Brain microvascular endothelial cell (primary cell): Measurements from ENCODE around the gene CTNND2.

Source experiments
- DNase-seq: peaks from one replicate; pipeline ENCODE4 v3.0.0-alpha.2; 2020
- H3K27ac ChIP-seq: fragments of 250-450 bp; sonication (Bioruptor Pico); 2 replicates; pipeline ENCODE4 v1.5.1; 2020; ENCODE audit warnings: mild to moderate bottlenecking, moderate library complexity
- H3K27me3 ChIP-seq: fragments of 250-450 bp; sonication (Bioruptor Pico); replicated peaks from 2 replicates; pipeline ENCODE4 v1.5.1; 2020; ENCODE audit warnings: mild to moderate bottlenecking
- H3K36me3 ChIP-seq: fragments of 250-450 bp; sonication (Bioruptor Pico); replicated peaks from 2 replicates; pipeline ENCODE4 v1.5.1; 2020; ENCODE audit warnings: mild to moderate bottlenecking
- H3K4me3 ChIP-seq: 2 replicates; pipeline ENCODE4 v1.5.1; 2011; ENCODE audit warnings: low read depth, mild to moderate bottlenecking, control low read depth, low read length, moderate library complexity
- CTCF ChIP-seq: IDR thresholded peaks from 2 replicates; pipeline ENCODE4 v1.5.1; 2011; ENCODE audit warnings: low read depth, mild to moderate bottlenecking, moderate library complexity, low read length, control low read depth, inconsistent platforms; ENCODE audit errors: missing control alignments
- in situ Hi-C: cut with HindIII; loops from 2 replicates; pipeline ENCODE4 v1.10.0; 2017; ENCODE audit warnings: low sequenced_read_pairs, low pct_ligation_motif_present

CTNND2 gene

GRCh38 chr5:11734369-11734768, 169.9 kb downstream of the CTNND2 start:
- H3K27me3 ChIP-seq: no peaks in the 10 kb centered on the region
- H3K4me3 ChIP-seq: no peak overlapping the region
- no peak for TF ChIP-seq CTCF
- H3K27ac ChIP-seq: no peak overlapping the region
- in situ Hi-C loops: no loop called here
- H3K36me3 ChIP-seq: no peaks in the 10 kb centered on the region
- no peak for DNase-seq

GRCh38 chr5:11733840-11734192, 170.4 kb downstream of the CTNND2 start:
- Histone ChIP-seq H3K36me3 (no peaks in the 10 kb centered on the region), H3K27ac (no peak overlapping the region), H3K4me3 (no peak overlapping the region), H3K27me3 (no peaks in the 10 kb centered on the region)
- no peak for DNase-seq
- no peak for TF ChIP-seq CTCF
- in situ Hi-C loops: no loop called here

- in situ Hi-C loops: no loop called here
- no peak overlapping the region for H3K27ac ChIP-seq
- H3K4me3 ChIP-seq: no peak overlapping the region
- no peaks in the 10 kb centered on the region for H3K27me3 ChIP-seq
- no peak for DNase-seq
- no peaks in the 10 kb centered on the region for H3K36me3 ChIP-seq
- no peak for TF ChIP-seq CTCF
These were observed 170.9 kb downstream of the CTNND2 start for GRCh38 chr5:11733185-11733839.

- TF ChIP-seq CTCF: no peak
- Histone ChIP-seq H3K27ac (no peak overlapping the region), H3K27me3 (no peaks in the 10 kb centered on the region), H3K4me3 (no peak overlapping the region), H3K36me3 (no peaks in the 10 kb centered on the region)
- in situ Hi-C loops: no loop called here
- no peak for DNase-seq
These were observed 179.3 kb downstream of the CTNND2 start for GRCh38 chr5:11724940-11725339.

GRCh38 chr5:11719888-11720481, 184.3 kb downstream of the CTNND2 start:
- Histone ChIP-seq H3K36me3 (no peaks in the 10 kb centered on the region), H3K4me3 (no peak overlapping the region), H3K27me3 (no peaks in the 10 kb centered on the region), H3K27ac (no peak overlapping the region)
- DNase-seq: peak; percentile 4
- TF ChIP-seq CTCF: peak; percentile 42
- in situ Hi-C loops: no loop called here
